Adrenal gland (tissue), 12 donors: ENCODE data around the gene PGS1. TPM values are rescaled to one million over a fixed set of nuclear protein-coding genes. Genes with fewer than 3 reads are reported as not detected.

Source experiments
- DNase-seq, 7 donors: peaks; one replicate each; pipeline ENCODE4 v3.0.0-alpha.2; 2019 to 2020
- H3K27ac ChIP-seq, 5 donors: fragments of 200-600 bp; sonication (generic) in 4 of 5; 1 replicate in 3 of 5; 2 replicates in 2 of 5; pipeline versions ENCODE4 v1.5.1 to v1.8.0; 2016 to 2020; ENCODE audit warnings: mild to moderate bottlenecking in 1 of 5
- H3K27me3 ChIP-seq: fragments of 200-600 bp; 2 replicates; pipeline ENCODE4 v1.8.0; 2021
- H3K36me3 ChIP-seq, 2 donors: fragments of 200-600 bp; replicated peaks in 1 of 2; 1 replicate in 1 of 2; 2 replicates in 1 of 2; pipeline versions ENCODE4 v1.5.1 to v1.8.0; 2018 to 2022
- H3K4me1 ChIP-seq, 2 donors: fragments of 200-600 bp; replicated peaks in 1 of 2; 1 replicate in 1 of 2; 2 replicates in 1 of 2; pipeline versions ENCODE4 v1.5.1 to v1.8.0; 2018 to 2021
- H3K4me3 ChIP-seq, 4 donors: fragments of 200-600 bp; sonication (generic) in 3 of 4; one replicate each; pipeline ENCODE4 v1.5.1; 2016 to 2018
- H3K9me3 ChIP-seq, 3 donors: fragments of 200-600 bp; sonication (generic) in 1 of 3; replicated peaks in 1 of 3; 1 replicate in 2 of 3; 2 replicates in 1 of 3; pipeline versions ENCODE4 v1.5.1 to v1.8.0; 2016 to 2021
- POLR2A ChIP-seq, 2 donors: fragments of 450-650 bp; IDR thresholded peaks; one replicate each; pipeline ENCODE4 v1.6.1; 2017; ENCODE audit warnings: antibody characterized with exemption in 2 of 2, mild to moderate bottlenecking in 2 of 2, moderate library complexity in 1 of 2
- WGBS, 4 donors: extraction: QIAGEN DNeasy Blood & Tissue Kit in 2 of 4; methylation state at CpG; one replicate each; pipeline versions ENCODE4 v1.1.5 to v1.1.7; 2013 to 2017; 5-methylcytosine and 5-hydroxymethylcytosine counted together
- intact Hi-C, 2 donors: fragments of 100-400 bp; cut with DNase I; formaldehyde crosslinking; loops; one replicate each; pipeline versions ENCODE4 v1.14.1 to v1.15.0; 2022 to 2023
- polyA plus RNA-seq, 3 donors: library from polyadenylated mRNA; stranded (reverse); fragments of 200-250 nt in 2 of 3; fragments of 350-450 nt in 1 of 3; fragmentation: Illumina TruSeq in 1 of 3; extraction: RNeasy Lipid Tissue Mini Kit (QIAGEN cat#74804) in 1 of 3; gene quantifications; one replicate each; pipeline ENCODE4 v1.2.3, GENCODE V29; 2013 to 2014
- total RNA-seq, 9 donors: library from RNA; depleted of rRNA in 4 of 9; stranded (reverse); fragments of >200 nt in 4 of 9; fragments of 120-200 nt in 1 of 9; fragmentation: NEBNext Ultra II Directional in 1 of 9; extraction: Animal tissue kit (Norgen Biotek cat#: 25700) in 1 of 9; gene quantifications; one replicate each; pipeline versions ENCODE4 v1.1.0 to v1.2.4, GENCODE V29; 2013 to 2023
- TF ChIP-seq, protein P1 (sequence below), 6 experiments: fragments of 450-650 bp in 4 of 6; fragments of 200-600 bp in 2 of 6; sonication (generic) in 1 of 6; IDR thresholded peaks; 1 replicate in 5 of 6; 2 replicates in 1 of 6; pipeline versions ENCODE4 v1.5.1 to v1.8.0; 2016 to 2021; ENCODE audit warnings: antibody characterized with exemption in 6 of 6, mild to moderate bottlenecking in 2 of 6, moderate library complexity in 1 of 6
- donor health status: healthy with polysubstance abuse.
- donor health status: Bipolar disorder and iron deficiency.
- donor health status: DM: yes; HTN: yes; CAD: no.
- donor health status: DM: no; HTN: no; CAD: no.
- donor health status: DM: no; HTN: no; CAD: no.
- donor health status: DM: yes; HTN: yes; CAD: no.

Gene PGS1
- total and polyA plus RNA-seq, 12 donors, result 11.9 to 64.5 (median 31.0) TPM

DNA sequence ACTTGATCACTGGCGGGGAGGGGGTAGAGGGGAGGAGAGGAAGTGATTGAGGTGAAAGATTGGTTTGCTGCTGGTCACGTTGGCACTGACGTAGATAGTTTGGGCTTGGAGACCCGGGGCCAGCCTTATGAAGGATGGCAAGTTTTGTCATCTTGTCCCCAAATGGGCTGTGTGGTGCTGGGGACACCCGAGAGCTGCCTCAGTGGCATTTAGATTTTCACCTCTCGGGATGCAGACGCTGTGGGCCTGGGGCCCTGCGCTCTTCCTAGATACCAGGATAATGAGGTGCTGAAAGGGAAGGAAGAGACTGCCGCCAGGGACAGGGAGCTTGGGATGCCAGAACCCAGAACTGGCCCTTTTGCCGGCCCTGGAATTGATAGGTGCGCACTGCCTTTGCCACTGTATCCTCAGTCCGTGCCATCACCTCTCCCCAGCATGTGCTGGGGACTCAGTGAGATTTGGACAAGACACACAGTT is 17.2 kb upstream of the PGS1 start:
- H3K9me3 ChIP-seq, result no peaks in the 10 kb centered on the region
- H3K4me1 ChIP-seq, result peaks cover 11 to 31% of the 10 kb centered on the region in 2 donors
- peak overlapping the region in 1 of 5 donors; percentile 95 for H3K27ac ChIP-seq
- TF ChIP-seq POLR2A (IDR thresholded peaks at IDR 0.05), result no peak
- TF ChIP-seq, protein P1, sequence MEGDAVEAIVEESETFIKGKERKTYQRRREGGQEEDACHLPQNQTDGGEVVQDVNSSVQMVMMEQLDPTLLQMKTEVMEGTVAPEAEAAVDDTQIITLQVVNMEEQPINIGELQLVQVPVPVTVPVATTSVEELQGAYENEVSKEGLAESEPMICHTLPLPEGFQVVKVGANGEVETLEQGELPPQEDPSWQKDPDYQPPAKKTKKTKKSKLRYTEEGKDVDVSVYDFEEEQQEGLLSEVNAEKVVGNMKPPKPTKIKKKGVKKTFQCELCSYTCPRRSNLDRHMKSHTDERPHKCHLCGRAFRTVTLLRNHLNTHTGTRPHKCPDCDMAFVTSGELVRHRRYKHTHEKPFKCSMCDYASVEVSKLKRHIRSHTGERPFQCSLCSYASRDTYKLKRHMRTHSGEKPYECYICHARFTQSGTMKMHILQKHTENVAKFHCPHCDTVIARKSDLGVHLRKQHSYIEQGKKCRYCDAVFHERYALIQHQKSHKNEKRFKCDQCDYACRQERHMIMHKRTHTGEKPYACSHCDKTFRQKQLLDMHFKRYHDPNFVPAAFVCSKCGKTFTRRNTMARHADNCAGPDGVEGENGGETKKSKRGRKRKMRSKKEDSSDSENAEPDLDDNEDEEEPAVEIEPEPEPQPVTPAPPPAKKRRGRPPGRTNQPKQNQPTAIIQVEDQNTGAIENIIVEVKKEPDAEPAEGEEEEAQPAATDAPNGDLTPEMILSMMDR (IDR thresholded peaks at IDR 0.05), result no peak
- no peaks in the 10 kb centered on the region for H3K27me3 ChIP-seq
- intact Hi-C loops, result loop anchor here (5.0 kb wide), 2 partner anchors 61 to 69 kb away; no protein-coding TSS in a partner anchor
- WGBS, 4 donors, result 47 to 65% (median 56%) methylated on average over 8 to 12 of the region's 12 CpGs
- DNase-seq, result no peak
- H3K36me3 ChIP-seq, result peaks cover 0 to 22% of the 10 kb centered on the region in 2 donors
- H3K4me3 ChIP-seq, result no peak overlapping the region

DNA sequence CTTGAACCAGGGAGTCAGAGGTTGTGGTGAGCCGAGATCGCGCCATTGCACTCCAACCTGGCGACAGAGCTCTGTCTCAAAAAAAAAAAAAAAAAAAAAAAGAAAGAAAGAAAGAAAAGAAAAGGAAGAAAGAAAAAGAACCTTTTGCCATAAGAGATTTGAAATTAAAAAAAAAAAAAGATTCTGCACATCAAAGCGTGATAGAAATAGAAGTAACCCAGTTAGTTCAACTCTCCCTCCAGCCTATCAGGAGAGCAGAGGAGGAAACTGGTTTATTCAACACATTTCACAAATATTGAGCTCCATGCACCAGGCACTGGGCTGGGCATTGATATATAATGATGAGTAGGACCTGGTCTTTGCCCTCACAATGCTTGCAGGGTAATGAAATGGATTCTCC is 16.2 kb upstream of the PGS1 start:
- WGBS, 4 donors, result 94 to 98% (median 95%) methylated on average over 5 of the region's 5 CpGs
- TF ChIP-seq, protein P1 (IDR thresholded peaks at IDR 0.05), result no peak
- no peak for TF ChIP-seq POLR2A (IDR thresholded peaks at IDR 0.05)
- Histone ChIP-seq H3K27ac (no peak overlapping the region), H3K36me3 (peaks cover 0 to 16% of the 10 kb centered on the region in 2 donors), H3K4me1 (peaks cover 10 to 23% of the 10 kb centered on the region in 2 donors), H3K9me3 (no peaks in the 10 kb centered on the region), H3K4me3 (no peak overlapping the region), H3K27me3 (no peaks in the 10 kb centered on the region)
- no peak for DNase-seq
- intact Hi-C loops, result loop anchor here (5.0 kb wide), 2 partner anchors 60 to 70 kb away; no protein-coding TSS in a partner anchor

DNA sequence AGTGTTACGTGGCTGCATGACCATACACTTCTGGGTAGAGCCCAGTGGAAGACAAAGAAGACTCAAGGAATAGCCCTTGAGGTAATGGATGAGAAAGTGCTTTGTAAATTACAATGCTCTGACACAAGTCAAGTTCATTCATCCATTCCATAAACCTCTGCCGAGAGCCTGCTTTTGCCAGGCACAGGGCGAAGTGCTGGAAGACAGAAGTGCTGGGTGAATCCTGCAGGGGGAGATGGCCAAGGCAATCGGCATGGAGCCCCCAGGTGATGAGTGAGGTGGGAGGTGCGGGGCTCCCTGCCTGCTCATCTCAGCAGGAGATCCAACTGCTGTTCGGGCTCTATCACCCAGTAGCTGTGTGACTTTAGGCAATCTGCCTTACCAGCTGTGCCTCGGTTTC is 15.8 kb upstream of the PGS1 start:
- Histone ChIP-seq H3K4me3 (no peak overlapping the region), H3K4me1 (peaks cover 10 to 18% of the 10 kb centered on the region in 2 donors), H3K9me3 (no peaks in the 10 kb centered on the region), H3K36me3 (peaks cover 0 to 12% of the 10 kb centered on the region in 2 donors), H3K27ac (no peak overlapping the region), H3K27me3 (no peaks in the 10 kb centered on the region)
- no peak for TF ChIP-seq POLR2A (IDR thresholded peaks at IDR 0.05)
- TF ChIP-seq, protein P1 (IDR thresholded peaks at IDR 0.05), result no peak
- intact Hi-C loops, result loop anchor here (5.0 kb wide), 2 partner anchors 60 to 70 kb away; no protein-coding TSS in a partner anchor
- 72 to 81% (median 74%) methylated on average over 5 to 7 of the region's 7 CpGs for WGBS, 4 donors
- DNase-seq, result no peak

DNA sequence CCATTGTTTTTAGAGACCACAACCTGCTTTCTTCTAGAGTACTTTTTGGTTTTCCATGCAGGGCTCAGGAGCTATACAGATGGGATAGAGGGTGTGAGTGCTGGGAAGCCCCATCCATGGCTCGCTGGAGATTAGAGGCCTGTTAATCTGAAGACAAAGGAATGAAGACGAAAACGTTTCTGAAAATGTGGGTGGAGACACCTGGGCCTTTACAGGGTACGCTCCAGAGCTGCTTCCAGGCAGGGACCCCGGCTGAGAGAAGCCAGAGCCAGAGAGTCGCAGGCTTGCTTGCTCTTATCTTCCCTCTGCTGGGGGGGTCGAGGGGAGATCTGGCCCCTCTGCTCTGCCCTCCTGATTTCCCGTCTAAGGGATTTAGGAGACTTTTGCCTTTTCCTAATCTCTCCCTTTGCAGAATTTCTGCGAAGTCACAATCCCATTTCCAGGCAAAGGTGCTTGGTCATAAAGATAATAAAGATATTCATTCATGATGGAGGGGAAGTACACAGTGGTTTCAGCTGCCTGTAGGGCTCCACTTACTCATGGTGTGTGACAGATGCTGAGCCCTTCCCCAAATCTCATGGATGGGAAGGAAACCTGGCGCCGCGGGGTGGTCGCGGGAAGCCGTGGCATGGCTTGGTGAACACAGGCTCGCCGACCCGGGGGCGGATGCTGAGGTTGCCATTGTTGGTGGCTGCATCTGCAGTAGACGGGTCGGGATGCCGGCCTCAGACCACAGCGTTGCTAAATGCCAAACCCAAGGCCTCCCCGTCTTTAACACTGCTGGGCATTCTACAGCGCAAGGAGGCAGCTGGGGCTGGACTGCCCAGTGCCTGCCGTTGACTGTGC is 13.8 kb upstream of the PGS1 start:
- intact Hi-C loops, result loop anchor here (5.0 kb wide), 2 partner anchors 58 to 72 kb away; no protein-coding TSS in a partner anchor
- DNase-seq, result no peak
- Histone ChIP-seq H3K4me3 (no peak overlapping the region), H3K27ac (peak overlapping the region in 1 of 5 donors; percentile 85), H3K36me3 (no peaks in the 10 kb centered on the region), H3K27me3 (no peaks in the 10 kb centered on the region), H3K4me1 (peaks cover 4 to 8% of the 10 kb centered on the region in 2 donors), H3K9me3 (no peaks in the 10 kb centered on the region)
- 60 to 69% (median 64%) methylated on average over 11 to 26 of the region's 26 CpGs for WGBS, 4 donors
- no peak for TF ChIP-seq POLR2A (IDR thresholded peaks at IDR 0.05)
- TF ChIP-seq, protein P1 (IDR thresholded peaks at IDR 0.05), result no peak
